Progenitor cell of endocrine pancreas (in vitro differentiated cells): ENCODE measurements around the gene ALDH1L1. TPM values are rescaled to one million over a fixed set of nuclear protein-coding genes. Genes with fewer than 3 reads are reported as not detected.

Experiments used
- DNase-seq: peaks from one replicate; pipeline ENCODE4 v3.0.0; 2021; ENCODE audit warnings: low spot score; ENCODE audit not compliant: unreplicated experiment
- H3K27ac Mint-ChIP-seq: 2 replicates; pipeline ENCODE4 v1.8.0; 2021; ENCODE audit warnings: mild to moderate bottlenecking, moderate library complexity, mixed read lengths
- H3K27me3 Mint-ChIP-seq: 2 replicates; pipeline ENCODE4 v1.8.0; 2021; ENCODE audit warnings: mixed read lengths
- H3K36me3 Mint-ChIP-seq: 2 replicates; pipeline ENCODE4 v1.8.0; 2022; ENCODE audit warnings: mixed read lengths; ENCODE audit not compliant: insufficient read depth
- H3K4me1 Mint-ChIP-seq: 2 replicates; pipeline ENCODE4 v1.8.0; 2021; ENCODE audit warnings: low read depth, mixed read lengths
- H3K4me3 Mint-ChIP-seq: 2 replicates; pipeline ENCODE4 v1.8.0; 2021; ENCODE audit warnings: low read depth, mild to moderate bottlenecking, moderate library complexity, mixed read lengths
- H3K9me3 Mint-ChIP-seq: 2 replicates; pipeline ENCODE4 v1.8.0; 2021; ENCODE audit warnings: low read depth, mixed read lengths
- CTCF ChIP-seq: fragments of 200-600 bp; sonication (generic); IDR thresholded peaks from one replicate; pipeline ENCODE4 v1.5.0; 2021; ENCODE audit warnings: antibody characterized with exemption, mild to moderate bottlenecking; ENCODE audit not compliant: unreplicated experiment
- total RNA-seq: library from RNA; stranded (reverse); gene quantifications from 2 replicates; pipeline ENCODE4 v1.2.1, GENCODE V29; 2021

ALDH1L1 gene
- total RNA-seq, 1 donor from 2014 or later, result 3.1 TPM

- H3K4me3 Mint-ChIP-seq, result no peak overlapping the region
- H3K4me1 Mint-ChIP-seq, result peaks cover 2% of the 10 kb centered on the region
- no peaks in the 10 kb centered on the region for H3K9me3 Mint-ChIP-seq
- DNase-seq, result no peak
- H3K27ac Mint-ChIP-seq, result no peak overlapping the region
- no peak for TF ChIP-seq CTCF
- H3K27me3 Mint-ChIP-seq, result peaks cover 3% of the 10 kb centered on the region
- no peaks in the 10 kb centered on the region for H3K36me3 Mint-ChIP-seq
Measured at GRCh38 chr3:126158912-126159454, 21.4 kb downstream of the ALDH1L1 start.

- H3K36me3 Mint-ChIP-seq, result no peaks in the 10 kb centered on the region
- H3K4me3 Mint-ChIP-seq, result no peak overlapping the region
- H3K27me3 Mint-ChIP-seq, result peaks cover 3% of the 10 kb centered on the region
- no peak for TF ChIP-seq CTCF
- no peaks in the 10 kb centered on the region for H3K9me3 Mint-ChIP-seq
- no peak overlapping the region for H3K27ac Mint-ChIP-seq
- no peak for DNase-seq
- peaks cover 2% of the 10 kb centered on the region for H3K4me1 Mint-ChIP-seq
Measured at GRCh38 chr3:126158016-126158911, 22.1 kb downstream of the ALDH1L1 start.

- Mint-ChIP-seq H3K4me3 (no peak overlapping the region), H3K4me1 (peaks cover 2% of the 10 kb centered on the region), H3K27ac (no peak overlapping the region), H3K36me3 (no peaks in the 10 kb centered on the region), H3K27me3 (peaks cover 3% of the 10 kb centered on the region), H3K9me3 (no peaks in the 10 kb centered on the region)
- TF ChIP-seq CTCF, result no peak
- no peak for DNase-seq
Measured at GRCh38 chr3:126157083-126157768, 23.2 kb downstream of the ALDH1L1 start.

GRCh38 chr3:126156468-126156867, 23.9 kb downstream of the ALDH1L1 start:
- Mint-ChIP-seq H3K27me3 (peaks cover 3% of the 10 kb centered on the region), H3K4me3 (no peak overlapping the region), H3K4me1 (peaks cover 2% of the 10 kb centered on the region), H3K36me3 (no peaks in the 10 kb centered on the region), H3K9me3 (no peaks in the 10 kb centered on the region), H3K27ac (no peak overlapping the region)
- DNase-seq, result no peak
- TF ChIP-seq CTCF, result no peak

GRCh38 chr3:126155819-126156218, 24.6 kb downstream of the ALDH1L1 start:
- no peaks in the 10 kb centered on the region for H3K9me3 Mint-ChIP-seq

More at GRCh38 chr3:126155819-126156218, 24.6 kb downstream of the ALDH1L1 start:
- no peak for DNase-seq
- H3K27me3 Mint-ChIP-seq, result peaks cover 3% of the 10 kb centered on the region
- TF ChIP-seq CTCF, result no peak
- no peak overlapping the region for H3K4me3 Mint-ChIP-seq
- peaks cover 2% of the 10 kb centered on the region for H3K4me1 Mint-ChIP-seq
- H3K36me3 Mint-ChIP-seq, result no peaks in the 10 kb centered on the region
- H3K27ac Mint-ChIP-seq, result no peak overlapping the region
